Fibroblast of pulmonary artery (primary cell): Measurements from ENCODE around the gene CLTC.

Experiments
- DNase-seq: peaks from one replicate; pipeline ENCODE4 v3.0.0-alpha.2; 2010; ENCODE audit warnings: low read depth
- H3K4me3 ChIP-seq: replicated peaks from 2 replicates; pipeline ENCODE4 v1.5.1; 2011; ENCODE audit warnings: low read depth, mild to moderate bottlenecking, control low read depth, low read length, moderate library complexity
- TF ChIP-seq, protein P1 (sequence below): IDR thresholded peaks from 2 replicates; pipeline ENCODE4 v1.5.1; 2011; ENCODE audit warnings: mild to moderate bottlenecking, control low read depth, low read length, inconsistent platforms; ENCODE audit errors: missing control alignments

CLTC gene

DNA sequence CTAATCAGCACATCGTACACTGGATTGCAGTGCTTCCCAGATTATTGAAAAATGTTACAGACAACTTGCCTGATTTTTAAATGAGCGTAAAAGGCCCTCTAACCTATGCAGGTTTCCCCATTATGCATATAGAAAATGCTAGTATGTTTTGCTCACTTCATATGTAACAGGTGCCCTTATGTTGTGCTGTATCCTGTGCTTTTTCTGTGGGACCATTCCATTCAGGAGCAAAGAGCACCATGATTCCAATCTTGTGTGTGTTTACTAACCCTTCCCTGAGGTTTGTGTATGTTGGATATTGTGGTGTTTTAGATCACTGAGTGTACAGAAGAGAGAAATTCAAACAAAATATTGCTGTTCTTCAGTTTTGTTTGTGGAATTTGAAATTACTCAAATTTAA is 74.6 kb downstream of the CLTC start:
- TF ChIP-seq, protein P1, sequence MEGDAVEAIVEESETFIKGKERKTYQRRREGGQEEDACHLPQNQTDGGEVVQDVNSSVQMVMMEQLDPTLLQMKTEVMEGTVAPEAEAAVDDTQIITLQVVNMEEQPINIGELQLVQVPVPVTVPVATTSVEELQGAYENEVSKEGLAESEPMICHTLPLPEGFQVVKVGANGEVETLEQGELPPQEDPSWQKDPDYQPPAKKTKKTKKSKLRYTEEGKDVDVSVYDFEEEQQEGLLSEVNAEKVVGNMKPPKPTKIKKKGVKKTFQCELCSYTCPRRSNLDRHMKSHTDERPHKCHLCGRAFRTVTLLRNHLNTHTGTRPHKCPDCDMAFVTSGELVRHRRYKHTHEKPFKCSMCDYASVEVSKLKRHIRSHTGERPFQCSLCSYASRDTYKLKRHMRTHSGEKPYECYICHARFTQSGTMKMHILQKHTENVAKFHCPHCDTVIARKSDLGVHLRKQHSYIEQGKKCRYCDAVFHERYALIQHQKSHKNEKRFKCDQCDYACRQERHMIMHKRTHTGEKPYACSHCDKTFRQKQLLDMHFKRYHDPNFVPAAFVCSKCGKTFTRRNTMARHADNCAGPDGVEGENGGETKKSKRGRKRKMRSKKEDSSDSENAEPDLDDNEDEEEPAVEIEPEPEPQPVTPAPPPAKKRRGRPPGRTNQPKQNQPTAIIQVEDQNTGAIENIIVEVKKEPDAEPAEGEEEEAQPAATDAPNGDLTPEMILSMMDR = no peak
- DNase-seq = no peak
- H3K4me3 ChIP-seq = no peak overlapping the region

DNA sequence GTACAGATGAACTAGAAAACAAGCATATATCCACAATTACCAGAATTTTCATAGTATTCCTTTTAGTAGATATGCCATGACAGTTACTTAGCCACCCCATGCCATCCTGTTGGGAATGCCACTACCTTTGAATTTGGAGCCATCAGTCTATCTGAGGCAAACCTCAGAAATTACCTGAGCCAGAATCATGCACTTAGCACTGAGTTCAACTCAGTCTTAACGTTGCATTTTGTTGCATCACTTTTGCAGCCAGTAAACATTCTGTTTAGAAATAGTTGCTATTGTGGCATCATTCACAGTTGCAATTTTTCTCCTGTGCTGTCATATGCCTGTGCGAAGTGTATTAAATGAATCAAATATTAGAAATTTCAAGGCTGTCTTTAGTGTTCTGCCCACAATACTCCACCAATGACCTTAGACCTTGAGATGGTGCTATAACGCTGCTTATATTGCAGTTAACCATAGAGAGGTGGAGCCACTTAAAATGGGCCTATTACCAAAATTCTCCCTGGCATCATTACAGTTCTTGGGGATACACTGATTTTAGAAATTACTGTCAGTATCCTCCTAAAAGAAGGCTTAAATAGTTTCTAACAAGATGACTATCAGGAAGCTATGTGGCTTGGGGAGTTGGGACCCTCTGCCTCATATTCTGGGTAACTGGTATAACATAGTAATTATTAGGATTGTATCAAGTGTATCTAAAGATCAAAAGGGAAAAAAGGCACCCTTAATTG is 76.4 kb downstream of the CLTC start:
- peak; percentile 16 for DNase-seq
- TF ChIP-seq, protein P1 = no peak
- H3K4me3 ChIP-seq = no peak overlapping the region

DNA sequence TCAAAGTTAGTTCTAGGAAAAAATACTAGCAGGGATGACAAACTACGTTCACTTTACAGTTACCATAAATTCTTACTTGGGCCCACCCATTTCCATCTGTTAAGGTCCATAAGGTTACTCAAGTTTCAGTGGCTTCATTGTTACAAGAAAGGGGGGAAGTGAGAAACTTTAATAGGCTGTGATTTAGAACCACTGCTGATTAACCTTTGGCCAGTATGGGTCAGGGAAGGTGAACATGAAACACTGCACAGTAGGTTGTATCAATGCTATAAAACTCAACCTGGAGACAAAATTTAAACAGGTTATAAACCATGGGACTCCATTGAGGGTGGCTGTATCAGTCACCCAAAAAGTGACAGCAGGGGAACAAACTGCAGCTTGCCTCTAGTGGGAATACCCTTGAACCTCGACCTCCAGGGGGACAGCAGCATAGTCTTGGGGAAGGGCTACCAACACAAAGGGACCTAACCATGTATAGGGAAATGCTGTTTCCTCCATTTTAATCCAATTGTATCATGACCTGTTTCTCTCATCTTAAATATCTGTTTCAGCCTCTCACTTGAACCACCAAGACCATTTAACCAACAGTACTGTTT is 77.1 kb downstream of the CLTC start:
- DNase-seq = no peak
- H3K4me3 ChIP-seq = no peak overlapping the region
- TF ChIP-seq, protein P1 = no peak

DNA sequence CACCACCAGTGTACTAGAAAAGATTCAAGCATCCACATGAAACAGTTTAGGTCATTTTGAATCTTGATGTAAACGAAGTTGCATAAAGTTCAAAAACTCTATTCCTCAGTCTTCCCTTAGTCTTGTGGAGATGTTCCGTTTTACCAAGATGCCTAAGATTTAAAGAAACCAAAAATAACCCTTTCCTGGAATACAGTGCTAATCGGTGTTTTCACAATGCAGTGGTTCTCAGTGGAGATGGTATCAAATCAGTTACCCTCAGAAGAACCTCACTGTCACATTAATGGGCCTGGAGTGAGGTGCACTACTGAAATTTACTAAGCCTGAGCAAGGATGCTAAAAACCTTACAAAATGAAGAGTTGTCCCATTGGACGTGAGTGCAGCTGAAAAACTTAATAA is 78.4 kb downstream of the CLTC start:
- no peak overlapping the region for H3K4me3 ChIP-seq
- TF ChIP-seq, protein P1 = no peak
- no peak for DNase-seq

DNA sequence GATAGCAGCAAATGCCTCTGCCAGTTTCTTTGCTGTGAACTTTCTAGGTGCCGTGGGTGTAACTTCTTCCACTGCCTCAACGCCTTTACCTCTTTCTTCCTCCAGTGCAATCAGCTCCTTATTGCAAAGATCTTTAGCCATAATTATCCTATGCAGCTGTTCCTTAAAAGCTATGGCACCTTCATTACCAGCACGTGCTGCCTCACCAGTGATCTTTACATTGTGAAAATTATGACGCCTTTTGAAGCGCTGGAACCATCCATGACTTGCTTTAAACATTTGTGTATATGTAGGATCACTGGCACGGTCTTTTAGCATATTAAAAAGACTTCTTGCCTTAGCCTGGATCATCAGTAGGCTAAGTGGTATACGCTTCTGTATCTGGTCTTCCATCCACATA is 79.5 kb downstream of the CLTC start:
- no peak overlapping the region for H3K4me3 ChIP-seq
- TF ChIP-seq, protein P1 = no peak
- DNase-seq = no peak

DNA sequence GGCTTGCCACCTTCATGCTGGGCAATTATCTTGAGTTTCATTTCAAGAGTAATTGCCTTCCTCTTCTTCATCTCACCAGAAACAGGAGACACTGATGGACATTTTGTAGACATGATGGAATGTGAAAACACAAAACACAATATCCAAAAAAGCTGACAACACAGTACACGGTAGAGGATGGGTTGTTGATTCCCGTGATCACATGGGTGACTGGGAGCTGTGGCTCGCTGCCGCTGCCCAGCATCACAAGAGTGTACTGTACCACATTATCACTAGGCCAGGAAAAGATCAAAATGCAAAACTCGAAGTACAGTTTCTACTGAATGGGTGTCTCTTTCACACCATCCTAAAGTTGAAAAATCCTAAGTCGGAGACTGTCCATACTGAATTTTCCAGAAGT is 80.1 kb downstream of the CLTC start:
- TF ChIP-seq, protein P1 = no peak
- no peak overlapping the region for H3K4me3 ChIP-seq
- DNase-seq = no peak

DNA sequence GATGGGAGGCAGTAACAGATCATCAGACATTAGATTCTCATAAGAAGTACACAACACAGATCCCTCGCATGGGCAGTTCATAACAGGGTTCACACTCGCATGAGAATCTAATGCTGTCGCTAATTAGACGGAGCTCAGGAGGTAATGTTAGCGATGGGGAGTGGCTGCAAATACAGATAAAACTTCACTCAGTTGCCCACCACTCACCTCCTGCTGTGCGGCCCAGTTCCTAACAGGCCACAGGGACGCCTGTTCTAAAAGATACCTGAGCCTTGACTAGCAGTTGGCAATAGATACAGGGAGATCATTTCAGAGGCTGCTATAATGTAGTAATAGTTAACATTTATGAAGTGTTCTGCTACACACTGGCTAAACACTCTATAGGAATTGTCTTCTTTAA is 82.6 kb downstream of the CLTC start:
- H3K4me3 ChIP-seq = no peak overlapping the region
- DNase-seq = no peak
- TF ChIP-seq, protein P1 = no peak
